Loucy (cell line): ENCODE measurements around the gene SHPK.

Source experiments
- CTCF ChIP-seq: fragments of 200-600 bp; sonication (generic); conservative IDR thresholded peaks from 2 replicates; pipeline ENCODE4 v1.5.1; 2014; ENCODE audit warnings: mild to moderate bottlenecking, antibody characterized with exemption, low read length
- EZH2phosphoT487 ChIP-seq: fragments of 200-600 bp; IDR thresholded peaks from 2 replicates; pipeline ENCODE4 v1.6.1; 2018; ENCODE audit warnings: antibody characterized with exemption, mild to moderate bottlenecking, moderate library complexity, borderline replicate concordance

GRCh38 chr17:3565143-3565542 lies 70.9 kb downstream of the SHPK start:
- TF ChIP-seq CTCF (no peak), EZH2phosphoT487 (no peak)
